ENCODE data around the gene RAPGEF5.

- no peak for TF ChIP-seq CTCF (IDR thresholded peaks at IDR 0.05 in 2 of 3, conservative IDR thresholded peaks at IDR 0.05 in 1 of 3; ENCODE audit: borderline replicate concordance in 1 of 3, insufficient read depth in 1 of 3, low read depth in 2 of 3, low read length in 2 of 3)
- TF ChIP-seq MAX (IDR thresholded peaks at IDR 0.05): no peak
Observed at GRCh38 chr7:22176791-22177412, 180.1 kb downstream of the RAPGEF5 start.
